Measurements from ENCODE around the gene AMH. TPM values are rescaled to one million over a fixed set of nuclear protein-coding genes. Genes with fewer than 3 reads are reported as not detected.
A peak's percentile ranks its signal among the peaks of the same experiment; 100 is the strongest.

AMH gene
- total and polyA plus RNA-seq, 3 donors from 2014 or later, result 50.8 to 268 (median 180) TPM

DNA sequence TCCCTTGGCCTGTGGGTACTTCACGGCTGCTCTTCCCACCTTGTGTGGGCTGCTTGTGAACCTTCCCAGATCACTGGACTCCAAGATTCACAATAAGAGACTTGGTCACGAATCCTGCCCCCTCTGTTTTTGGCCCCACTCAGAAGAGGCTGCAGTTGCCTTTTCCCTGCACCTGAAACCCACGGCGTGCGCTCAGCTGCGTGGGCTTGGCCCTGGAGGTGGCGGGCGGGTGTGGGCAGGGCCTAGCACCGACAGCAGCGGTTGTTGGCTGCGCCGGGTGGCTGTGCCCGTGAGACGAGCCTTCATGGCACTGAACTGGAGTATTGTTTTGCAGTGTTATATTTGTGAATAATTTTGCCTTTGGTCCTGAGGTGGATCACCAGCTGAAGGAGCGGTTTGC lies 46.8 kb upstream of the AMH start:
- intact Hi-C loops (cut with DNase I; ENCODE audit: low total_unique reads), result no loop called here
- no peaks in the 10 kb centered on the region for H3K27me3 ChIP-seq
- no peak for DNase-seq
- no peak for TF ChIP-seq CTCF (IDR thresholded peaks at IDR 0.05)
- no peak for TF ChIP-seq POLR2A (IDR thresholded peaks at IDR 0.05)
- no peak overlapping the region for H3K4me3 ChIP-seq
- no peaks in the 10 kb centered on the region for H3K9me3 ChIP-seq
- H3K36me3 ChIP-seq (ENCODE audit: low read depth, missing control alignments), result no peaks in the 10 kb centered on the region
- no peaks in the 10 kb centered on the region for H3K4me1 ChIP-seq
- no peak overlapping the region for H3K27ac ChIP-seq
- 83 to 91% methylated on average over 15 of the region's 15 CpGs for WGBS, 2 donors

DNA sequence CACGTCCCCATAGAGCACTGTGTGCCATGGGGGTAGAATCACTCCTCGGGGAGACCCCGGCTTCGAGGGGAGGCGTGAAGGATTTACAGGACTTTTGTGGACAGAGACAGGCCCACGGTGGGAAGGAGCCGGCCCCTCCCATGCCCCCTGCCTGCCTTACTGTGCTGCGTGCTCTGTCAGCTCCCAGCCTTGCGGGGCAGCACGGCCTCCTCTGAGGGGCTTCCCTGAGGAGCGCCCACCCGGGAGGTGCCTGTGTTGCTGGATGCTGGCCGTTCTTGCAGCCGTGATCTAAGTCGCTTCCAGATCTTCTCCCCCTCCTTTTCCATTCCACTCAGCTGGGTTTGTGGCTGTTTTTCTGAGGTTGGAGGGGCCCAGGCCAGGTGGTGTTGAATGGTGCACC lies 42.1 kb upstream of the AMH start:
- H3K9me3 ChIP-seq, result no peaks in the 10 kb centered on the region
- no peaks in the 10 kb centered on the region for H3K4me1 ChIP-seq
- 91 to 92% methylated on average over 15 of the region's 15 CpGs for WGBS, 2 donors
- H3K4me3 ChIP-seq, result no peak overlapping the region
- no peak overlapping the region for H3K27ac ChIP-seq
- no peaks in the 10 kb centered on the region for H3K36me3 ChIP-seq (ENCODE audit: low read depth, missing control alignments)
- intact Hi-C loops (cut with DNase I; ENCODE audit: low total_unique reads), result no loop called here
- no peak for DNase-seq
- H3K27me3 ChIP-seq, result no peaks in the 10 kb centered on the region
- TF ChIP-seq POLR2A (IDR thresholded peaks at IDR 0.05) (no peak), CTCF (IDR thresholded peaks at IDR 0.05) (no peak)

DNA sequence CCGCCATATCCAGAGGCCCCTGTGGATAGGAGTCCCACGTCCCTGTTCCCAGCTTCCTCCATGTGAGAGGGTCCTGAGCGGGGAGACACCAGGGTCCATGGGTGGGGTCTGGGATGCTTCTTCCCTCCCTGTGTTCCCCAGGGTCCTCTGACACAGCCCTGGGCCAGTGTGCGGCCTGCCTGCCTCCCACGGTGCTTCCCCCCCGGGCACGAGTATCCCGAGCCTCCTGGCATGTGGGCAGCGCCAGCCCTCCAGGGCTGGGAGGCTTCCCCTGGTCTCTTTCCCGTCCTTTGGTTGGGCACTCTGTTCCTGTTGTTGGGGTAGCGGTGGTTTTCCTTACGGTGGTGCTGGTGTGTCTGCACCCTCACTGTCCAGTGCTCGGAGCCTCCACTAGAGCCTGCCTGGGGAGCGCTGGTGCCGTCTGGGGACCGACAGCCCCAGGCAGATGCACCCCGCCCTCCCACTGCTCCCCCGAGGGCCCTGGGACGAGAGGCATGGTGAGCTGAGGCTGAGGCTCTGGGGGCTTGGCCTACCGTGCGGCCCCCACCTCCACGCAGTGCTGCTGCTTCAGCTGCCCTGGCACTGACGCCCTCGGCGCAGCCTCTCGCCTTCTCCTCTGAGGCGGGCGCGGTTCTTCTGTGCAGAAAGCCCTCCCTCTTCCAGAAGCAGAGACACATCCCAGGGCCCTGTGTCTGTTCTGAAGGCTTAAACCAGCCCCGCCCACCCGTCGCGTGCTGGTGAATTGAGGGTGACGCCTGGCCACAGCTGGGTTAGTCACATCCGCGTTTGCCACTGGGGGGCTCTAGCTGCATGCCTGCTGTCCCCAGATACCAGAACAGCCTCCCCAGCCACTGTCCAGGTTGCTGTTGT lies 40.9 kb upstream of the AMH start:
- no peaks in the 10 kb centered on the region for H3K4me1 ChIP-seq
- H3K36me3 ChIP-seq (ENCODE audit: low read depth, missing control alignments), result no peaks in the 10 kb centered on the region
- no peaks in the 10 kb centered on the region for H3K27me3 ChIP-seq
- peak; percentile 69 for DNase-seq
- no peaks in the 10 kb centered on the region for H3K9me3 ChIP-seq
- no peak overlapping the region for H3K4me3 ChIP-seq
- TF ChIP-seq CTCF (IDR thresholded peaks at IDR 0.05), result no peak
- no peak for TF ChIP-seq POLR2A (IDR thresholded peaks at IDR 0.05)
- WGBS, 2 donors, result 67 to 79% methylated on average over 19 to 36 of the region's 36 CpGs
- intact Hi-C loops (cut with DNase I; ENCODE audit: low total_unique reads), result no loop called here
- no peak overlapping the region for H3K27ac ChIP-seq

DNA sequence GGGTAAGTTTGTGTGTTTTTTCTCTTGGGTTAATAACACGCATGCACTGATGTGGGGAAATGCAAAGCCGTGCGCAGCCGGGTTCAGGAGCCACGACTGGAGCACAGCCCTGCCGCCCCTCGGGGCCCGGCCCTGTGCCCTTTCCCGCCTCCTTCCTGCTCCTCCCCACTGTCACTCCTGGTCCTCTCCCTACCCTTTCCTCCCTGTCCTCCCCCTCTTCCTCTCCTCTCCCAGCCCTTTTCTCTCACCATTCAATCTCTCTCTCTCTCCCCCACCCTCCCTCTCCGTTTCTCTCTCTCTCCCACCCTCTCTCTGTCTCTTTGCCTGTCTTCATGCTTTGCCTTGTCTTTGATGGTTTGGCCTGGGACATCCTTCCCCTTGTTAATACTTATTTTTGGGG lies 40.1 kb upstream of the AMH start:
- H3K4me3 ChIP-seq, result no peak overlapping the region
- no peak overlapping the region for H3K27ac ChIP-seq
- H3K36me3 ChIP-seq (ENCODE audit: low read depth, missing control alignments), result no peaks in the 10 kb centered on the region
- DNase-seq, result no peak
- no peak for TF ChIP-seq POLR2A (IDR thresholded peaks at IDR 0.05)
- TF ChIP-seq CTCF (IDR thresholded peaks at IDR 0.05), result no peak
- WGBS, 2 donors, result 78 to 79% methylated on average over 10 of the region's 10 CpGs
- H3K27me3 ChIP-seq, result no peaks in the 10 kb centered on the region
- intact Hi-C loops (cut with DNase I; ENCODE audit: low total_unique reads), result no loop called here
- H3K4me1 ChIP-seq, result no peaks in the 10 kb centered on the region
- no peaks in the 10 kb centered on the region for H3K9me3 ChIP-seq

DNA sequence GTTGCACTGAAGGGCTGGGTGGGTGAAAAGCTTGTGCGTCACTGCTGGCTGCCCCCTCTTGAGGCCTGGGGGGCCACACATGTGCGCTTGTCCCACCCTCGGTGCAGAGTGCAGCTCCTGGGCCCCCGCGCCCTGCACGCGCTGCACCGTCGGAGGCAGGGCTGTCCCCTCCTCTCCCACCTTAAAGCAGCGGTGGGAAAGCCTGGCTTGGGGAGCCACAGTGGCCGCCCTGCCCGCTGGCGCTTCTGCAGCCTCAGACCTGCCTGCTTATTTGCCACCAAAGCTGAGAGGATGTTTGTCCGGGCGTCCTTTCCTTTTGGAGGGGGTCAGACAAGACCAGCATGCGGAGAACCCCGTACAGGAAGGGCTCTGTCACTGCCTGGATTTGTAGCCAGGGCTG lies 39.7 kb upstream of the AMH start:
- H3K36me3 ChIP-seq (ENCODE audit: low read depth, missing control alignments), result no peaks in the 10 kb centered on the region

More for the DNA sequence above, 39.7 kb upstream of the AMH start:
- no peaks in the 10 kb centered on the region for H3K4me1 ChIP-seq
- TF ChIP-seq POLR2A (IDR thresholded peaks at IDR 0.05) (no peak), CTCF (IDR thresholded peaks at IDR 0.05) (no peak)
- H3K27ac ChIP-seq, result no peak overlapping the region
- no peak for DNase-seq
- H3K27me3 ChIP-seq, result no peaks in the 10 kb centered on the region
- intact Hi-C loops (cut with DNase I; ENCODE audit: low total_unique reads), result no loop called here
- WGBS, 2 donors, result 88 to 93% methylated on average over 8 to 17 of the region's 17 CpGs
- H3K4me3 ChIP-seq, result no peak overlapping the region
- no peaks in the 10 kb centered on the region for H3K9me3 ChIP-seq
